ENCODE measurements around the gene SAPCD2. TPM values are rescaled to one million over a fixed set of nuclear protein-coding genes. Genes with fewer than 3 reads are reported as not detected.

SAPCD2 gene
- total and polyA plus RNA-seq, 2 of the 4 experiments (the other 2 are of a cell fraction), result 3.4 to 4.9 TPM

GRCh38 chr9:137017071-137017470 lies 53.3 kb downstream of the SAPCD2 start:
- TF ChIP-seq SMC3 (IDR thresholded peaks at IDR 0.05; ENCODE audit: low read depth, low read length) (no peak), USF2 (IDR thresholded peaks at IDR 0.05; ENCODE audit: low read depth, low read length) (no peak), CEBPB (IDR thresholded peaks at IDR 0.05; ENCODE audit: low read depth, low read length) (no peak), RAD21 (IDR thresholded peaks at IDR 0.05; ENCODE audit: low read length) (no peak), CHD1 (IDR thresholded peaks at IDR 0.05; ENCODE audit: low read depth, low read length) (no peak), MXI1 (IDR thresholded peaks at IDR 0.05; ENCODE audit: borderline replicate concordance, low read depth, low read length) (no peak), RCOR1 (IDR thresholded peaks at IDR 0.05; ENCODE audit: insufficient replicate concordance, low read length) (no peak), FOS (IDR thresholded peaks at IDR 0.05; ENCODE audit: low read depth, low read length) (no peak), NFE2L2 (IDR thresholded peaks at IDR 0.05; ENCODE audit: low read depth, low read length) (no peak), BHLHE40 (IDR thresholded peaks at IDR 0.05; ENCODE audit: low read depth, low read length) (no peak), RFX5 (IDR thresholded peaks at IDR 0.05; ENCODE audit: low read depth, low read length) (no peak), MAFK (IDR thresholded peaks at IDR 0.05; ENCODE audit: low read depth, low read length) (no peak), MAZ (IDR thresholded peaks at IDR 0.05; ENCODE audit: borderline replicate concordance, low read depth, low read length) (no peak), POLR2A (IDR thresholded peaks at IDR 0.05; ENCODE audit: low read depth, low read length) (no peak), CTCF (conservative IDR thresholded peaks at IDR 0.05; ENCODE audit: low read depth, low read length) (no peak)
- Histone ChIP-seq H3K27me3 (ENCODE audit: control insufficient read depth, insufficient read depth, low read length) (no peaks in the 10 kb centered on the region), H3K9ac (ENCODE audit: low read depth, low read length) (no peak overlapping the region), H2BK5ac (ENCODE audit: low read depth, low read length, poor library complexity, severe bottlenecking) (no peak overlapping the region), H3K9me1 (ENCODE audit: insufficient read depth, low read length) (no peaks in the 10 kb centered on the region), H2AK9ac (replicated peaks; ENCODE audit: low read depth, low read length, poor library complexity) (no peak overlapping the region), H3K56ac (ENCODE audit: extremely low read depth, insufficient read depth, low read length) (no peak overlapping the region), H3K4me3 (ENCODE audit: insufficient read depth, low read depth, low read length) (no peak overlapping the region), H2BK120ac (ENCODE audit: low read depth, low read length) (no peak overlapping the region), H3K14ac (replicated peaks; ENCODE audit: low read depth, low read length) (no peak overlapping the region), H3K4ac (ENCODE audit: low read depth, low read length) (no peak overlapping the region), H4K20me1 (ENCODE audit: insufficient read depth, low read length) (no peaks in the 10 kb centered on the region; the same call in 1 of the 2 replicates), H2BK20ac (ENCODE audit: low read depth, low read length) (no peak overlapping the region), H4K91ac (ENCODE audit: insufficient read depth, low read depth, low read length) (no peak overlapping the region), H3K4me1 (ENCODE audit: control insufficient read depth, insufficient read depth, low read length) (no peaks in the 10 kb centered on the region), H3K18ac (ENCODE audit: low read depth, low read length) (no peak overlapping the region), H3K9me3 (ENCODE audit: control insufficient read depth, insufficient read depth, low read length) (no peaks in the 10 kb centered on the region), H3K23ac (ENCODE audit: low read depth, low read length) (no peak overlapping the region), H2AK5ac (ENCODE audit: low read depth, low read length) (no peak overlapping the region), H2BK15ac (ENCODE audit: low read depth, low read length) (no peak overlapping the region), H4K8ac (ENCODE audit: low read depth in 2 of 2, low read length in 2 of 2) (no peak overlapping the region), H2AFZ (replicated peaks; ENCODE audit: low read length, poor library complexity) (no peak overlapping the region), H3K36me3 (ENCODE audit: control insufficient read depth, insufficient read depth, low read length) (peaks cover 36% of the 10 kb centered on the region; the same call in 1 of the 2 replicates), H3K79me1 (ENCODE audit: low read depth in 1 of 2, low read length in 2 of 2) (no peaks in the 10 kb centered on the region), H4K5ac (ENCODE audit: low read depth, low read length) (no peak overlapping the region), H3K27ac (ENCODE audit: insufficient read depth, low read length) (no peak overlapping the region), H3K4me2 (ENCODE audit: low read depth, low read length) (no peak overlapping the region)
- dilution Hi-C loops (cut with HindIII; ENCODE audit: low sequenced_read_pairs, unreplicated experiment) (no loop called here), intact Hi-C loops (cut with micrococcal nuclease) (no loop called here), in situ Hi-C loops (cut with MboI; ENCODE audit: low sequenced_read_pairs) (no loop called here)
- no TSS peak for BruUV-seq (replicated peaks)
- DNase-seq, result no peak
- POLR2A ChIA-PET (ENCODE audit: unreplicated experiment), result no interaction called here
- WGBS, 2 experiments (ENCODE audit: extremely low coverage in 2 of 2, insufficient read length in 1 of 2), result 95% methylated on average over 27 of the region's 28 CpGs; no CpG with 5 or more reads in 1 of the 2 experiments
- no peak for ATAC-seq (ENCODE audit: low read depth)
- CTCF ChIA-PET, result no interaction called here
